SJCRH30 (cell line): ENCODE measurements around the gene BTBD17. TPM values are rescaled to one million over a fixed set of nuclear protein-coding genes. Genes with fewer than 3 reads are reported as not detected.

Experiments used
- DNase-seq, 2 experiments: peaks; one replicate each; pipeline ENCODE4 v3.0.0-alpha.2; 2015 to 2020
- H3K27ac ChIP-seq: fragments of 250-450 bp; sonication (Bioruptor Pico); 2 replicates; pipeline ENCODE4 v1.5.1; 2020; ENCODE audit warnings: mild to moderate bottlenecking, moderate library complexity
- H3K27me3 ChIP-seq: fragments of 250-450 bp; sonication (Bioruptor Pico); 2 replicates; pipeline ENCODE4 v1.5.1; 2020; ENCODE audit warnings: mild to moderate bottlenecking, moderate library complexity
- H3K36me3 ChIP-seq: fragments of 250-450 bp; sonication (Bioruptor Pico); 2 replicates; pipeline ENCODE4 v1.5.1; 2020; ENCODE audit warnings: mild to moderate bottlenecking, moderate library complexity
- H3K4me1 ChIP-seq: fragments of 250-450 bp; sonication (Bioruptor Pico); 2 replicates; pipeline ENCODE4 v1.5.1; 2020; ENCODE audit warnings: mild to moderate bottlenecking, moderate library complexity
- H3K4me3 ChIP-seq: fragments of 250-450 bp; sonication (Bioruptor Pico); 2 replicates; pipeline ENCODE4 v1.5.1; 2020; ENCODE audit warnings: mild to moderate bottlenecking, moderate library complexity
- H3K9me3 ChIP-seq: fragments of 250-450 bp; sonication (Bioruptor Pico); replicated peaks from 2 replicates; pipeline ENCODE4 v1.5.1; 2020; ENCODE audit warnings: mild to moderate bottlenecking, moderate library complexity
- total RNA-seq: library from RNA; depleted of rRNA; stranded (reverse); fragments of >200 nt; shearing (Covaris generic); gene quantifications from 2 replicates; pipeline ENCODE4 v1.2.3, GENCODE V29; 2014

The BTBD17 gene
- total RNA-seq, 1 experiment from 2014 or later = not detected

DNA sequence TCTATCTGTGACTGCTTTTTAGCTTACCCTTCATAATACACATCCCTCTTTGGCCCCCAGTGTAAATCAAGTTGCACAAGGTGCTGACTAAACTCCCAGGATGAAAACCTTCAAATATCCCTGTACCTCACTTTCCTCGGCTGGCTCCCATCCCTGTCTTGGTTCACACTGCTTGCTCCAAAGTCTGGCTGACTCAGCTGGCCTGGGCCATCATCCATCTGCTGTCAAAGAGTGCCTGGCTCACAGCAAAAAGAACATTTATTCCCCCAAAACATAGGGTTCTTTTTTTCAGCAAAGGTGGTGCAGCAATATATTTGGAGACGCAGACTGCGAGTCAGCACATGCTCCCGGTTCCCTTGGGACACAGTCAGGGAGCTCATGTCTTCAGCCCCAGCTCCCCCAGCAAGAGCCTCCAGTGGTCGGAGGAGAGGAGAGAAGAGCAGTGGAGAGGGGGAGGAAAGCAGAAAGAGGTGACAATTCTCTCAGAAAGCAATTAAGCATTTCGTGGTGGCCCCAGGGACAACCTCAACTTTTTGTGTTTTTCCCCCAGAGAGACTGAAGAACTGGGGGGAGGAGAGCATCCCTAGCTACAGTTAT lies 31.8 kb upstream of the BTBD17 start:
- Histone ChIP-seq H3K9me3 (0 out of 2 replicates have a peak, but pooled peaks cover 4% of the 10 kb centered on the region), H3K4me3 (no peak overlapping the region), H3K36me3 (no peaks in the 10 kb centered on the region), H3K27me3 (peaks cover 17% of the 10 kb centered on the region; the same call in 1 of the 2 replicates), H3K27ac (no peak overlapping the region), H3K4me1 (no peaks in the 10 kb centered on the region)
- no peak for DNase-seq

DNA sequence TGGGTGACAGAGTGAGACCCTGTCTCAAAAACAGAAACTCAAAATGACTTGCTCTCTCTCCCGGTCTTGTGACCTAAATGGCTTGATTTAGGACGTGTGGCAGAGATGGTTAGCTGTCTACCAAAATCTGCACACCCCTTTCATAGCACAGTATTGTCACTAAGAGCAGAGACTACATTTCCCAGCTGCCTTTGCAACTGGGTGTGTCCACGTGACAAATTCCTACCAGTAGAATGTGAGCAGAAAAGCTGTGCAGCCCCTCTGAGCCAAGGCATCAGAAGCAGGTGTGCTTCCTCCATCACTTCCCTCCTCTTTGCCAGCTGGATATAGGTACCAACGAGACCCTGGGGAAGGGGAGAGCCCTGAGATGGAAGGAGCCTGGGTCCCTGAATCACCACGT lies 31.2 kb upstream of the BTBD17 start:
- no peak for DNase-seq

DNA sequence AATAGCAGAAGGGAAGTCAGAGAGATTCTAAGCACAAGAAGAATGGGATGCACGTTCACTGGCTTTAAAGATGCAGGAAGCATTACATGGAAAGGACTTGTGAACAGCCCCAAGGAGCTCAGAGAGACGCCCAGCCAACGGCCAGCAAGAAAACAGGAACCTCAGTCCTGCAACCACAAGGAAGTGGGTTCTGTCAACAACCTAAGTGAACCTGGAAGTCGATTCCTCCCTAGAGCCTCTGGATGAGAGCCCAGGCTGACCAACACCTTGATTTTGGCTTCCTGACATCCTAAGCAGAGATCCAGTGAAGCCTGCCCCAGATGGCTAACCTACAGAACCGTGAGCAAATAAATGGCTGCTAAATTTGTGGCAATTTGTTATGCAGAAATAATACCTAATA lies 30.1 kb upstream of the BTBD17 start:
- H3K4me3 ChIP-seq = no peak overlapping the region
- 0 out of 2 replicates have a peak, but pooled peaks cover 4% of the 10 kb centered on the region for H3K9me3 ChIP-seq
- no peak overlapping the region for H3K27ac ChIP-seq
- H3K27me3 ChIP-seq = peaks cover 23% of the 10 kb centered on the region; the same call in 1 of the 2 replicates
- DNase-seq = no peak
- no peaks in the 10 kb centered on the region for H3K36me3 ChIP-seq
- no peaks in the 10 kb centered on the region for H3K4me1 ChIP-seq

More for the DNA sequence above, 31.2 kb upstream of the BTBD17 start:
- no peak overlapping the region for H3K4me3 ChIP-seq
- 0 out of 2 replicates have a peak, but pooled peaks cover 4% of the 10 kb centered on the region for H3K9me3 ChIP-seq
- H3K4me1 ChIP-seq = no peaks in the 10 kb centered on the region
- H3K27me3 ChIP-seq = peaks cover 18% of the 10 kb centered on the region; the same call in 1 of the 2 replicates
- H3K36me3 ChIP-seq = no peaks in the 10 kb centered on the region
- no peak overlapping the region for H3K27ac ChIP-seq

DNA sequence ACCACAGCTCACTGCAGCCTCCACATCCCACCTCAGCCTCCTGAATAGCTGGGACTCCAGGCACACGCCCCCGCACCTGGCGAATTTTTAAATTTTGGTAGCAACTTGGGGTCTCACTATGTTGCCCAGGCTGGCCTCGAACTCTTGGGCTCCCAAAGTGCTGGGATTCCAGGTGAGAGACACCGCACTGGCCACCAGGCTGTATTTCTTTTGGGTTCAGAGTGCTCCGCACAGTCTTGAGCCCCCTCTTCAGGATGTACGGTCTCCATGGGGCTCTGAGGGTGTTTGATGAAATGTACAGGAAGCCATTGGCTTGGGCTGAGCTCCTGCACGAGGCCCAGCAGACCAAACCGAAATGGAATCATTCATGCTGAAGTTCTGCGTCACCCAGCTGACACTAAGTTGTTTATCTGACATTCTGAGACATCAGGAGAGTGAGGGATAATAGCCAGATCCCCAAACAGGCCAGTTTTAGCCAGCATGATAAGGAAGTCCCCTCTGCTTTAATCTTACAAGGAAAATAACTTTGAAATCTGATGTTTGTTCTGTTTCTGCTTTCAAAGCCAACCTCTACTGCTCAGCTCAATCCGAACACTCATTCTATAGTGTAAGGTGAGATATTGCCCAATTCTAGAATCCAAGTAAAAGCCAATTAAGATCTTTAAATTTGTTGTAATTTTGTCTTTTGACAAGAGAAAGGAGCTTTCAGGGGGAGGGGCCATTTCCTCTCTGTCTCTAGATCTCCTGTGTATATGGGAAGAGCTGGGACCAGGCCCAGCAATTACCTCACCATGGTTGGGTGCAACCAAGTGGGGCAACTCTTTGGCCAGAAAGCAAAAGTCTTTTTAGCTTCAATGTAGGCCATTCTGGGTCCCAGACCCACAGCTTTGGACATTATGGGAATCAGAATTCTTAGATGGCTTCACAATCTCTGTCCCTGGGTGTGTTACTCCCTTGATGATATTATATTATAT lies 29.3 kb upstream of the BTBD17 start:
- H3K4me1 ChIP-seq = no peaks in the 10 kb centered on the region

DNA sequence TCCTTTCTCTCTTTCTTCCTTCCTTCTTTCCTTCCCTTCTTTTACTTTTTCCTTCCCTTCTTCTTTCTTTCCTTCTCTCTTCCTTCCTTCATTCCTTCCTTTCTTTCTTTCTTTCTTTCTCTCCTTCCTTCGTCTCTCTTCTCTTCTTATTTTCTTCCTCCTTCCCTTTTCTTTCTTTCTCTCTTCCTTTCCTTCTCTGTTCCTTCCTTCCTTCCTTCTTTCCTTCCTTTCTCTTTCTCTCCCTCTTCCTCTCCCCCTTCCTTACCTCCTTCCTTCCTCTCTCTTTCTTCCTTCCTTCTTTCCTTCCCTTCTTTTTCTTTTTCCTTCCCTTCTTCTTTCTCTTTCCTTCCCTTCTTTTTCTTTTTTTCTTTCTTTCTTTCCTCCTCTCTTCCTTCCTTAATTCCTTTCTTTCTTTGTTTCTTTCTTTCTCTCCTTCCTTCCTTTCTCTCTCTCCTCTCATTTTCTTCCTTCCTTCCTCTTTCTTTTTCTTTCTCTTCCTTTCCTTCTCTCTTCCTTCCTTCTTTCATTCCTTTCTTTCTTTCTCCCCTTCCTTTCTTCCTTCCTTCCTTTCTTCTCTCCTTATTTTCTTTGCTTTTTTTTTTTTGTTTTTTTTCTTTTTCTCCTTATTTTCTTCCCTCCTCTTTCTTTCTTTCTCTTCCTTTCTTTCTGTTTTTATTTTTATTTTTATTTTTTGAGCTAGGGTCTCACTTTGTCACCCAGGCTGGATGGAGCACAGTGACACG lies 28.4 kb upstream of the BTBD17 start:
- Histone ChIP-seq H3K27ac (no peak overlapping the region), H3K4me1 (no peaks in the 10 kb centered on the region), H3K9me3 (0 out of 2 replicates have a peak, but pooled peaks cover 4% of the 10 kb centered on the region), H3K27me3 (peaks cover 23% of the 10 kb centered on the region; the same call in 1 of the 2 replicates), H3K4me3 (no peak overlapping the region), H3K36me3 (no peaks in the 10 kb centered on the region)
- DNase-seq = no peak

More for the DNA sequence above, 29.3 kb upstream of the BTBD17 start:
- H3K4me3 ChIP-seq = no peak overlapping the region
- 0 out of 2 replicates have a peak, but pooled peaks cover 4% of the 10 kb centered on the region for H3K9me3 ChIP-seq
- no peak for DNase-seq
- peaks cover 23% of the 10 kb centered on the region; the same call in 1 of the 2 replicates for H3K27me3 ChIP-seq
- no peak overlapping the region for H3K27ac ChIP-seq
- no peaks in the 10 kb centered on the region for H3K36me3 ChIP-seq

DNA sequence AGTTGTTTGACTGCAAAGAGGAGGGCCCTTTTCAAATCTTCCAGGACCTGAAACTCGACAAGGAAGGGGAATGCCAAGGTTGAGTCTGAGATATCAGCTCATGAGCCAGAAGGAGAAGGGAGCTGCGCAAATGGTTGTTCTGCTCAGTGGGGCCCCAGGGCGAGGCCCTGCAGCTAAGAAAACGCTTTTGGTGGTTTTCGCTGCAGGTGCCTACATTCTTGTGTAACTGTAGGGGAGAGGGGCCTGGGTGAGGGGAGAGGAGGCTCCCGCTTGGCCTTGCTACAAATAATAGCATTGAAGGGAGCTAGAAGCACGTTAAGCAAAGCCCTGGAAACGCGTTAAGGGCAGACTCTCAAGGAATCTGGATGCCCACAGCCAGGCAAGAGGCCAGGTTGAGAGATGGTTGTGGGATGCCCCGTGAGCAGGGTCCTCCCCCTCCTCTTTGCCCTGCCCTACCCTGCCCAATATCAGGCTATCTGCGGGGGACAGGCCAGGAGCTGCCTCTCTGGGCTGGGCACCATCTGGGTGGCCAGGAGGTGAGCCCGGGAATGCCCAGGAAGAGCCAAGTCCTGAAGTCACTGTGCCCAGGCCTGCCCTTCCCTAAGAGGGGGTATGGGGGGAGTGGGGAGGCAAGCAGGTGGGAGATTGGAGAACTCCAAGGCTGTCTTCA lies 27.6 kb upstream of the BTBD17 start:
- Histone ChIP-seq H3K4me1 (no peaks in the 10 kb centered on the region), H3K9me3 (0 out of 2 replicates have a peak, but pooled peaks cover 4% of the 10 kb centered on the region), H3K27me3 (peaks cover 23% of the 10 kb centered on the region; the same call in 1 of the 2 replicates), H3K27ac (no peak overlapping the region), H3K36me3 (no peaks in the 10 kb centered on the region), H3K4me3 (no peak overlapping the region)
- no peak for DNase-seq

DNA sequence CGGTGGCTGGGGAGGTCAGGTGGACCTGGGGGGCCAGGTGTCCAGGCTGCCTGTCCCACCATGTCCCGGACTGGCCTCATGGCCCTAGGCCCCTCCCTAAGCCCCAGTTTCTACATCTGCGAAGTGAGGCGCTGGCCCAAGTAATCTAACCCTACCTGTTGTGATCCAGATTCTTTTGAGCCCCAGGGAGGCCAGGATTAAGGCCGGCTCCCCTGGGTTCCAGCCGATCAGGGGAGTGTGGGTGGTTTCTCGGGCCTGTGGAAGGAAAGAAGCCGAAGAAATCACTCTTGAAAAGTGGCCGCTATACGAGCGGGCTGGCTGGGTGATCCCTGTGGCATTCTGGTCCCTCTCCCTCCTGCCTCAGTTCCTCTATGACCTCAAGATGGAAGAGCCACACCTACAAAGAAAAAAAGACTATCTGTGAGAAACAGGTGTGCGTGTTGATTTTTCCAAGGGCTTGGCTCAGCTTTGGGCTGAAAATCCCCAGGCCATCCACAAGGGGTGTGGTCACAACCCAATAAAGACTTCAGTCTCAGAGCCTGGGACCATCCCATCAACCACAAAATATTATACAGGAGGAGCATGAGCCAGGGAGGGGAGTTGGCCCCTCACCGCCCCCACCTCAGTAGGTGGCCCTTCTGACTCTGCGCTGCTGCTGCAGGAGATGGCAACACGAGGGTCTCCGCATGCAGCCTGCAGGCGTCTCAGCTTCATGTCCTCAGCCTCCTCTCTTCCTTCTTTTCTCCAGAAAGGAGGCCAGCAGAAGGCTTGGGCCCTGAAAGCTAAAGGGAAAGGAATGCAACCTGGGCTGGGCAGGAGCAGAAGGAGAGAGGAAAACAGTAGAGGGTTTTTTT lies 25.9 kb upstream of the BTBD17 start:
- H3K27ac ChIP-seq = no peak overlapping the region

DNA sequence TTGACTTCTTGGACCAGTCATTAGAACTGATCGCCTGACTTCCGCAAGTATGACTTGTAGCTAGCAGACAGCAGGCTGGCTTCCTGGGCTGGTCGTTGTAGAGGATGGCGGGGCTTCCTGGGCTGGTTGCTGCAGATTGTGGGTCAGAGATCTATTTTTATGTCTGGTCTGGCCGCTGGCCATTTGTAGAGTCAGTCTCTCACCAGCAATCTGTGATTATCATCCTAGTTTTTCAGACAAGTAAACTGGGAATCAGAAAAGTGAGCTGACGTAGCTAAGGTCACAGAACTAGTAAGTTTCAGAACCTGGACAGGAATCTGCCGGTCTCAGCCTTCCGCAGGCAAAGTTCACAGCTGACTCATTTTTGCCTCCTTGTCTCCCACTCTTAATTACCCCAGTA lies 24.7 kb upstream of the BTBD17 start:
- Histone ChIP-seq H3K36me3 (no peaks in the 10 kb centered on the region), H3K4me3 (no peak overlapping the region), H3K4me1 (no peaks in the 10 kb centered on the region), H3K27me3 (peaks cover 6% of the 10 kb centered on the region; the same call in 1 of the 2 replicates), H3K9me3 (no peaks in the 10 kb centered on the region), H3K27ac (no peak overlapping the region)
- no peak for DNase-seq

More for the DNA sequence above, 25.9 kb upstream of the BTBD17 start:
- Histone ChIP-seq H3K4me1 (no peaks in the 10 kb centered on the region), H3K27me3 (peaks cover 11% of the 10 kb centered on the region; the same call in 1 of the 2 replicates), H3K36me3 (no peaks in the 10 kb centered on the region), H3K4me3 (no peak overlapping the region), H3K9me3 (no peaks in the 10 kb centered on the region)
- no peak for DNase-seq

DNA sequence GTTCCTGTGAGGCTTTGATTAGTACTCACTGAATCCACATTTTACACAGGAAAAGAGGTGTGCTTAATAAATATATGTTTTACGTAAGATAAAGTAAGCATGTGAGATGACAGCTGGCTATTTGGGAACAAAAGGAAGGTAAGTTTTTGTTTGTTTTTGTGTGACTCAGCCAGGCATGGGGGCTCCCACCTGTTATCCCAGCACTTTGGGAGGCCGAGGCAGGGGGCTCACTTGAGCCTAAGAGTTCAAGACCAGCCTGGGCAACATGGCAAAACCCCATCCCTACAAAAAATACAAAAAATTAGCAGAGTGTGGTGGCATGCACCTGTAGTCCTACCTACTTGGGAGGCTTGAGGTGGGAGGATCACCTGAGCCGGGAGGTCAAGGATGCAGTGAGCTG lies 23.5 kb upstream of the BTBD17 start:
- Histone ChIP-seq H3K27ac (no peak overlapping the region), H3K4me1 (no peaks in the 10 kb centered on the region), H3K27me3 (peaks cover 9% of the 10 kb centered on the region; the same call in 1 of the 2 replicates), H3K4me3 (no peak overlapping the region), H3K36me3 (no peaks in the 10 kb centered on the region), H3K9me3 (no peaks in the 10 kb centered on the region)
- DNase-seq = no peak

DNA sequence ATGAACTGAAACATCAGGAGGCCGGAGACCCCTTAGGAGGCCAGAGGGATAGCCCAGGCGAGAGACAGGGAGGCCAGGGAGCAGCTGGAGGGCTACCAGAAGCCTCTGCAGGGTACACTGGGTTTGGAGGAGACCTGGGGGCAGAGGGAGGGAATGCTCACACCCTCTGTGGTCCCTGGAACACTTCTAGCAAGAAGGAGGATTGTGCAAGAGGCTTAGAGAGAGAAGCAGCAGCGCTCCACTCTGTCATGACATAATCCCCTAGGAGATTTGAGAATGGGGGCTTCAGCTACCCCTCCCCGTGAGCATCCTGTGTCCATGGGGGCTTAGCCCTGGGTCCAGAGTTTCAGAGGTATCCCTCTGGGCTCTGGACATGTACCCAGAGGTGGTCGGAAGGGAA lies 21.5 kb upstream of the BTBD17 start:
- Histone ChIP-seq H3K27ac (no peak overlapping the region), H3K4me3 (no peak overlapping the region), H3K27me3 (peaks cover 11% of the 10 kb centered on the region; the same call in 1 of the 2 replicates), H3K9me3 (no peaks in the 10 kb centered on the region), H3K4me1 (no peaks in the 10 kb centered on the region), H3K36me3 (no peaks in the 10 kb centered on the region)
- DNase-seq = no peak

DNA sequence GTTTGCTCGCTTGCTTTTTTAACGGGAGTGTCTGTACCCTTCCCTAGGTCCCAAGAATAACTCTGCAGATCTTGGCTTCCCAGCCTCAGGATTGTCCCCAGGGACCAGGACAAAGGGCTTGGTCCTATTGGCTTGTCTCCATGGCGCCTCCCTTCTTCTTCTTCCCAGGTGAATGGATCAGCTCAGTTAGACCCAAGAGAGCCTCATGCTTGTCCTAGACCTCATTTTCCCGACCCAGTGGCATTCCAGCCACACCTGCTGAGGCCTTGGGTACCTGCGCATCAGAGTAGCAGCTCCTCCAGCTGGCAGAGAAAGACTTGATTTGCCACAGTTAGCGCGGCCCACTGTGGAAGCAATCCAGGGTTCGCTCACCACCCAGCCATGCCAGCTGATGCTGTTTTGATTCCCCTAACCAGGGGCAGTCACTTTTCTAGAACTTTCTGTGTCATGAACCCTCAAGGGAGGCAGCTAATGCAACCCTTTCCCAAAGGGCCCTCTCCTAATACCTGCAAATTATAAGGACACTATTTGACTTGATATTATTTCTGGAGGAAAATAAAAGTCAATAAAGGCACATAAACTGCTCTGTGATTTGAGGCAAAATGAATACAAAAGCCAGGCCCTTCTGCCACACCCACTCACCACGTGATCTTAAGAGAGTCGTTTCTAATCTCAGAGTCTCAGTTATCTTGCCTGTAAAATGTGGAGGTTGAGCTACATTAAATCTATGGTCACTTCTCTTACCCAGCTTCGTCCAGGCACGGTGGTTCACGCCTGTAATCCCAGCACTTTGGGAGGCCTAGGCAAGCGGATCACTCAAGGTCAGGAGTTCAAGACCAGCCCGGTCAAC lies 19.5 kb upstream of the BTBD17 start:
- Histone ChIP-seq H3K4me1 (no peaks in the 10 kb centered on the region), H3K36me3 (no peaks in the 10 kb centered on the region), H3K9me3 (no peaks in the 10 kb centered on the region), H3K4me3 (no peak overlapping the region), H3K27ac (no peak overlapping the region), H3K27me3 (peaks cover 11% of the 10 kb centered on the region)
- DNase-seq = no peak

DNA sequence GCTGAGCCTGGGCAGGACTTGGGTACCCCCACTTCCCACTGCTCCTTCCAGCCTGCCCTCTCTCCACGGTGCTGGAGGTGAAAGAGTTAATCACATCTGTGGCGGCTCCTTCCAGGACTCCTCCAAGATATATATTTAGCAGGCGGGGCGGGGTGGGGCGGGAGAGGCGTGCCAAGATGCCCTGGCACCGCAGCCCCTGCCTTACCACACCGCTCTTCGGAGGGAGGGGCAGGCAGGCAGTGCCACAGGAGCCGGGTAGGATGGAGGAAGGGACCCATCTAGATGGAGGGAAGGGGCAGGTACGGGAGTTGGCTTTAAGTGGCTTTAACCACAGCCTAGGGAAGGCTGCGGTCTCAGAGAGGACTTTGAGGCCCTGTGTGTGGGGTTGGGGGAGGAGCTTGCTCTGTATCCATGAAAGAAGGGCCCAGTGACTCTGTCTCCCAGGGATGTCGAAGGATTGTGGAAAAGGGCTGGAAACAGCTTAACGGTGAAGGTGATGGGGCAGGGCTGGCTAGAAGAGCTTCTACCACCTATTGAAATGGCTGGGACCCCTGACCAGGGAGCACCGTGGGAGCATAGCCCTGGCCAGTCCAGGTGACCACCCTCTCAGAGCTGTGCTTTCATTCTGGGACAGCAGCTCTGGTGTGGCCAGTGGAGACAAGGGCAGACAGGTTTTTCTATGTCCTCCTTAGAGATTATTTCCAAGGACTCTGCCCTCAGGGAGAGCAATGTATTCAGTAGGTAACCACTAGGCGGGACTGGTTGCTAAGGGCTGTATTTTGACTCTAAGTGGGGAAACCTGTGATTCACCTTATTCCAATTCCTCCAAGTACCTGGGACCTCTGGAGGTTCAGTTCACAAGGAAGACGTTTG lies 18.7 kb upstream of the BTBD17 start:
- Histone ChIP-seq H3K4me1 (no peaks in the 10 kb centered on the region), H3K4me3 (no peak overlapping the region), H3K27ac (no peak overlapping the region), H3K36me3 (no peaks in the 10 kb centered on the region), H3K27me3 (peaks cover 12% of the 10 kb centered on the region), H3K9me3 (no peaks in the 10 kb centered on the region)
- no peak for DNase-seq
